ENCODE measurements around the gene TSC1.
A peak's percentile ranks its signal among the peaks of the same experiment; 100 is the strongest.
"Not testable (repeated sequence)": the region's sequence is repeated elsewhere in the genome, so short reads cannot be mapped to it uniquely, and the experiment has no call there.

The TSC1 gene

DNA sequence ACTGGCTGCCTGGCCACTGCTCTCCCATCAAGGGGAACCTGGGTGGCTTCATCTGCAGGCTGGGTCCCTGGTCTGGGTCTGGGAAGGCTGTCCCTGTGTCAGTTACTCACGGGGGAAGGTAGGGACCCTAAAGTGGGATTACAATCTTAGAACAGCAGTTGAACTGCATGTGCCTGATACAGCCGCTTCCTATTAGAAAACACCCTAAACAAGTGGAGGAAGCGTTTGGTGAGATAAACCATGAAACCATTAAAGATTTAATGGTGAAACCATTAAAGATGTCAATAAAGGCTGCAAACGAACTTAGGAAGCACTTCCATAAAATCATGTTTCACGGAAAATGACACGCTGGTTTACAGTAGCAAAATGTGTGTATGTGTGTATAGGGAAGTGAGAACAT lies 31.5 kb upstream of the TSC1 start:
- DNase-seq = no peak

DNA sequence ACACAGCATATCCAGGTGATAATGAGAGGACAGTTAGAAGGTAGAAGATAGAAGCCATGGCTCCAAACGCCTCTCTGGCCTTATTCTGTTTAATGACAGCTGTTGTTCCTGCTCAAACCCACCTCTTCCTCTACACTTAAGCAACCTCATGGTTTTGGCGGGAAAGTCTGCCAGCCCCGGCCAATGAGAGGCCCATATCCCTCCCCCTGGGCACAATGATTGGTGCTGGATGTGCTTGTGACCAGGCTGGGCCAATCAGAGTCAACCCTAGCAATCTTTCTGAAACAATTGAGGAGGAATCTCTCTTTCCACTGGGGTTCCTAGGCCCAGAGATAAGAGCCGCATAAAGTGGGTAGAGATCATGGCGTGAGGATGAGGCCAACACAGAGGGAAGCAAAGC lies 29.3 kb upstream of the TSC1 start:
- DNase-seq = no peak

DNA sequence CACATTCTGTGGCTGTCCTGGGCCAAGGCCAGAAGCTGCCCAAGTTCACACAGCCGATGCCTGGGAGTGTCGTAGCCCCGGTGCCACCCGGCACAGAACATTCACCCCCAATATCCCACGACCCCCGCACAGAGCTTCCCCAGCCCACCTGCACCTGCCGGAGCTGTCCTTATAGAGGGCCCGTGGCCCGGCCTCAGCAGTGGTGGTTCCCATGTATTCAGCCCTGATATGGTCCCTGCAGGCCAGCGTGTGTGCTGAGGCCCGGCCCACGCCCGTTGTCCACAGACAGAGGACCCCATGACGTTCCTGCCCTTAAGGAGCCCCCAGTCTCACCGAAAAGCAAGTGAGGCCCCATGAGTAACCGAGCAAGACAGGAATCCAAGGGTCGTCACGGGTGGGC lies 28.8 kb upstream of the TSC1 start:
- no peak for DNase-seq

DNA sequence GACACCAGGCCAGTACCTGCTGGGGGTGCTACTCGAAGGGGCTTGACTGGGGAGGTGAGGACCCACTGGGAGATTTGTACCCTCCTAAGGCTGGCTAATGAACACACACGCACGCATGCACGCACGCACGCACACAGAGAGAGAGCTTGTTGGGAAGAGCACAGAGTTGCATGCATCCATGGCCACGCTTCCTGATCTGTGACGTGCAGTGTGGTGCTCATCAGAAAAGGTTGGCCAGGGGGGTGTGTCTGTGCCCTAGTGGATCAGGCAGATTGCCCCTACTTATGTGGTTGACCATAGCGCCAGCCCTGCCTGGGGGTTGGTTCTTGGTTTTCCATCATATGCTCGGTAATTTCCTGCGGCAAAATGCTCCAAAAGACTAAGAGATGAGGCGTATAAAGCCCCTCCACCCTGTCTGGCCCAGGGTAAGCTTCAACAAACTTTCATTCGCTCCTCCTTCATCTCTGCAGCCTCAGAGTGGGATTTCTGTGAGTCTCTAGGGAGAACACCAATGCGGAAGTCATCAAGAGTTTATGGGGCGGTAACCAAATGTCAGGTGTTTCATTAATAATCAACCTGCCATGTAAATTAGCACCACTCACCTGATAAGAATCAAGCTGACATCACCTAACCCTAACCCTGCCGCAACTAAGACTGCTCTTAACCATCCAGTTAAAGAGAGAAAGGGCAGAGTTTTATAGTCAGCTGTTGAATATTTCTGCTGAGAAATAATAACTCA lies 26.1 kb upstream of the TSC1 start:
- no peak for DNase-seq

DNA sequence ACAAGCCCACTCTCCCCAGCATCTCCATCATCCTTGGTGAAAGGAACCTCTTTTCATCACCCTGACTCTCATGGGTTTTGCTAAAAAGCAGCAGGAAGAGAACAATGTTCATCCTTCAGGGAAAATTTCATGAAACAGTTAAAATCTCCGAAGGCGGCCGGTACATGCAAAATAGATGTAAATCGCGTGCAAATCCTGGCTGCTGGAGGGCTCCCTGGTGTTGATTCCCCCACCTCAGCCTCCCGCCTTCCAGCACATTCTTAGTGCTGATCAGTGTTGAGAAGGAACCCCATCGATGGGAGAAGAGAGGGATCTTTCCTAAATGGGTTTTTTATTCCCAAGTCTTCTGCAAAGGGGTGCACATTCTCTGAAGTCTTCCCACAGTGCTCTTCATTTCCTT lies 25.4 kb upstream of the TSC1 start:
- no peak for DNase-seq

DNA sequence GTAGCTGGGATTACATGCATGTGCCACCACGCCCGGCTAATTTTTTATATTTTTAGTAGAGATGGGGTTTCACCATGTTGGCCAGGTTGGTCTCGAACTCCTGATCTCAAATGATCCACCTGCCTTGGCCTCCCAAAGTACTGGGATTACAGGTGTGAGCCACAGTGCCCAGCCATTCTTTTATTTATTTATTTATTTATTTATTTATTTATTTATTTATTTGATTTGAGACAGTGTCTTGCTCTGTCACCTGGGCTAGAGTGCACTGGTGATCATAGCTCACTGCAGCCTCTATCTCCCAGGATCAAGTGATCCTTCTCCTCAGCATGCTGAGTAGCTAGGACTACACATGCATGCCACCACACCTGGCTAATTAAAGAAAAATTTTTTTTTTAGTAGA lies 23.5 kb upstream of the TSC1 start:
- not testable (repeated sequence) for DNase-seq

DNA sequence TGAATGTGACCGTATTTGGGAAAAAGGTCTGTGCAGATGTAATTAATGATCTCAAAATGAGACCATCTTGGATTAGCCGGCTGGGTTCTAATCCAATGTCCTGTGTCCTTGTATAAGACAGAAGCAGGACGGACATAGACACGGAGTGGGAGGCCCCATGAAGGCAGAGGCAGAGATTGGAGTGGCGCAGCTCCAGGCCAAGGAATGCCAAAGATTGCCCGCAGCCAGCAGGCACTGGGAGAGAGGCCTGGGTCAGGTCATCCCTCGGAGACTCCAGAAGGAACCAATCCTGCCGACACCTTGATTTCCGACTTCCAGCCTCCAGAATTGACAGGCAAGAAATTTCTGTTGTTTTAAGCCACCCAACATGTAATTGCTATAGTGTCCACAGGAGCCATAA lies 21.1 kb upstream of the TSC1 start:
- DNase-seq = no peak

DNA sequence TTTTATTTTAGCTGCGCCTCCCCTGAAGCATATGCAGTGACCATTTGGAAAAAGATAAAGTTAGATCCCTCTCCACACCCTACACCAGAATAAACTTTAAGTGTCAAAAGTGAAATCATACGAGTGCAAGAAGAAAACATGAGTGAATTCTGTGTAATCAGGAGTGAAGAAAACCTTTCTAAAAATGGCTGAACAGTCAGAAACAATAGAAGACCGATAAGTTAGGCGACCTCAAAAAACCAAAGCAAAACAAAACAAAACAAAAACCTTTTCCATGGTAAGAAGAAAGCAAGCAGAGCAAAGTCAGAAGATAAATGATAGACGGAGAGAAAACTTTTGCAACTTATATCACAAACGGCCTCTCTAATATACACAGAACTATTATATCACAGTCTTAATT lies 16.6 kb upstream of the TSC1 start:
- no peak for DNase-seq

DNA sequence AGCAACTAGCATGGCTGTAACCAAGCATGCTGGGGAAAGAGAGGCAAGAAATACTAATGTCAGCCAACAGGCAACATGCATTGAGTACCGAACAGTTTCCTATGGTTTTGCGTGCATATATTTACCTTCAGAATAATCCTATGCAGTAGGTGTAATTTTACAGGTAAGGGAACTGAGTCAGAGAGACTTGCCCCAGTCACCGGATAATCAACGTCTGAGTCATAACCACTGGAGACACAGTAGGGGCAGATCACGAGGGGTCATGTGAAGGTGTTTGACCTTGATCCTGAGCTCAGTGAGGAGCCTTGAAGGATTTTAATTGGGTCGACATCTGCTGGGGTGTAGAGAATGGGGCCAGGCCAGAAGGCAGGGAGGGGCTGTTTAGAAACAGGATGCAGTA lies 13.4 kb upstream of the TSC1 start:
- DNase-seq = no peak

DNA sequence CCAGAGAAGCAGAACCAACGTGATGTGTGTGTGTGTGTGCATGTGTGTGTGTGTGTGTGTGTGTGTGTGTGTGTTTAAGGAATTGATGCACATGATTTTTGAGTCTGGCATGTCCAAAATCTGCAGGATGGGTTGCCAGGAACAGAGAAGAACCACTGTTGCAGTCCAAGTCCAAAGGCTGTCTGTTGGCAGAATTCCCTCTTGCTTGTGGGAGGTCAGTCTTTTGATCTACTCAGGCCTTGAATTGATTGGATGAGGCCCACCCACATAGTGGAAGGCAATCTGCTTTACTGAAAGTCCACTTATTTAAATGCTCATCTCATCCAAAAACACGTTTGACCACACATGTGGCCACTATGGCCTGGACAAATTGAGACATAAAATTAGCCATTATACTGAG lies 11.4 kb upstream of the TSC1 start:
- DNase-seq = no peak

DNA sequence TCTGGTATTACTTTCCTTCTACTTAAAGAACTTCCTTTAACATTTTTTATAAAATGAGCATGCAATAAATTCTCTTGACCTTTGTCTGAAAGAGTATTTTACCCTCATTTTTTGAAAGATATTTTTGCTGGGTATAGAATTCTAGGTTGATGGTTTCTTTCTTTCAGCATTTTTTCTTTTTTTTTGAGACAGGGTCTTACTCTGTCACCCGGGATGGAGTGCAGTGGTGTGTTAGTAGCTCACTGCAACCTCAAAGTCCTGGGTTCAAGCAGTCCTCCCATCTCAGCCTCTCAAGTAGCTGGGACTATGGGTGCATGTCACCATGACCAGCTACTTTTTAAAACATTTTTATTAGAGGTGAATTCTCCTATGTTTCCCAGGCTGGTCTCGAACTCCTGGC lies 10.7 kb upstream of the TSC1 start:
- DNase-seq = no peak

DNA sequence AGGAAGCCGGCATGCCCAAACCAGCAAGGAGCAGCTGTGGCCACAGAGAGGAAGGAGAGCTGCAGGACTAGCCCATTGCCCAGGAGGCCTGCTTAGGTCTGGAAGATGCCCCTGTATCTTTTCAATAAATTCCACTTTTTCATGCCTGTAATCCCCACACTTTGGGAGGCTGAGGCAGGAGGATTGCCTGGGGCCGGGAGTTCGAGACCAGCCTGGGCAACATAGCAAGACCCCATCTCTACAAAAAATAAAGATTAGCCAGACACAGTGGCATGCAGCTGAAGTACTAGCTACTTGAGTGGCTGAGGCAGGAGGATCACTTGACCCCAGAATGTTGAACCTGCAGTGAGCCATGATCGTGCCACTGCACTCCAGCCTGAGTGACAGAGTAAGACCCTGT lies 5.3 kb upstream of the TSC1 start:
- DNase-seq = no peak

DNA sequence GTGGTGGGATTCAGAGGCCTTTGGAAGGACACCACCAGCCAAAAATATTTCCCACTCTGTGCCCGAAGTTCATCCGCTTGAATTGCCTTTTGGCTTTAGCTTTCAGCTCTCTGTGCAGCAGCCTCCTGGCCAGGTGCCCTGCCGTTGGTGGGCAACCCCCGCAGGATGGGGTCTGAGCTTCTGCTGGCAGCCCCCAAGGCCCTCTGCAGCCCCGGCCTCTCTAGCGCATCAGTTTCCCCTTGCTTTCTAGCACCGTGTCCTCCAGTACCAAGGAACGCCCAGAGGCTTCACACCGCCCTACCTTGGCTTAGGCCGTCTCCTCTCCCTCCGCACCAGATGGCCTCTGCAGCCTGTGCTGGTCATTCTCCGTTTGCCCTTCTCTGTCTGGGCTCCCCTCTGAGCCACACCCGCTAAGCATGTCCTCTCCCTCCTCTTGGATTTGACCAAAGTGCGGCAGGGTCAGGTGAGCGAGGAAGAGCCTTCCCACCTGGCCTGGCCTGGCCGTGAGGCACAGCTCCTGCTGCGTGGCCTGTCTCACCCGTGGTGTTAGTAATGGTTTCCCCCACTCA lies 4.2 kb upstream of the TSC1 start:
- no peak for DNase-seq

DNA sequence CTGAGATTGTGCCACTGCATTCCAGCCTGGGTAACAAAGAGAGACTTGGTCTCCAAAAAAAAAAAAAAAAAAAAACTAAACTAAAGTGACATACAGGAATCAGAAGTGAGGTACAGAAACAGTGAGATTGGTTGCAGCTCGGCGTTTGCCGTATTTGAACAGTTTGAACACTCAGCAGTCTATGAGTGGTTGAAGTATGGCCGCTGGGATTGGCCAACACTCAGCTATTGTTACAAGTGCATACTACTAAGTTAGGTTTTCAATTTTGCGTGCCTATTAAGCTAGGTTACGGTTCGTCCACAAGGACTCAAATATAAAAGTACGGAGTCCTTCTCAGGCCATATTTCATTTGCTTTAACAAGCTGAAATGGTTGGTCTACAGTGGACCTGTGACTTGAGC lies 3.3 kb upstream of the TSC1 start:
- no peak for DNase-seq

DNA sequence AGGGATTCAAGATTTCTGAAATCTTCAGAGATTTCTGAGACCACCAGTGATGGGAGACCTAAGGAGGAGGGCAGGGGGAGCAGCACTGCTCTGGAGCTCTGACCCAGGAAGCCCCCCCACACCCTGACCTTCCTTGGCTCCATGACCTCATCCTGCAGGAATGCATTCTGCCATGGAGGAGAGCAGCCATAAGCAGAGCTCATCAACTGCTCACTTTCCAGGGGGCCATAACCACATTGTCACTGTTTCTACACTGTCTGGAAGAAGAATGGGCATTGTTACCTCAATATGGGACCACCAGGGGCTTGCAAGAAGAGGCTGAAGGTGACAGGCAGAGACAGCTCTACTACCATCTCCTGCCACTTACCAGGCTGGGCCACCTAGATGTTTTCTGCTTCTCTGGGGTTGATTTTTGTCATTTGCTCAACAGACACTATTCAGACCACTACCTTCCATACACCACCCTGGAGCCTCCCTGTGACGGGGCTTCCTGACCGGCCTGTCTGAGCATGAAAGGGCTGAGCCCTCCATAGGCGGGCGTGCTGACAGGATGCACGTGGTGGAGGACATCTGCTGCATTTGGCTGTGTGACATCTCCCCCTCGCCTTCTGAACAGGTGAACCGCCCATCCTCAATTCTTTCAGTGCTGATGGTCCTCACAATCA lies 2.3 kb upstream of the TSC1 start:
- DNase-seq = peak; percentile 84

DNA sequence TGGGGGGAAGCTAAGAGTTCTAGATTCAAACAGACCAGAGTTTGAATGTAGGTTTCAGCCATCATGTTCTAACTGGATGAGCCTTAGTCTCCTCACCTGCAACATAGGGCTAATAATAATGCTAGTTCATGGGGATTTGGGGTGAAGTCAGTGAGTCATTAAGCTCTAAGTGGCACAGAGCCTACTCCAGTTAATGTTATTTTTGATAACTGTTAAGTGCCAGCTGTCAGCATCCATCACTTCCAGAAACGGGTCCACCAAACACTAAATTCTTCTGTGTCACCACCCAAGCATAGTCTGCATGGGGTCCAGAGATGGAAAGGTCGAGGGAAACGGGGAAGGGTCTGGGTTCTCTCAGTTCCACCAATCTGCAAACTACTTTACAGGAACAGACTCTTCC lies 1.8 kb upstream of the TSC1 start:
- DNase-seq = no peak

DNA sequence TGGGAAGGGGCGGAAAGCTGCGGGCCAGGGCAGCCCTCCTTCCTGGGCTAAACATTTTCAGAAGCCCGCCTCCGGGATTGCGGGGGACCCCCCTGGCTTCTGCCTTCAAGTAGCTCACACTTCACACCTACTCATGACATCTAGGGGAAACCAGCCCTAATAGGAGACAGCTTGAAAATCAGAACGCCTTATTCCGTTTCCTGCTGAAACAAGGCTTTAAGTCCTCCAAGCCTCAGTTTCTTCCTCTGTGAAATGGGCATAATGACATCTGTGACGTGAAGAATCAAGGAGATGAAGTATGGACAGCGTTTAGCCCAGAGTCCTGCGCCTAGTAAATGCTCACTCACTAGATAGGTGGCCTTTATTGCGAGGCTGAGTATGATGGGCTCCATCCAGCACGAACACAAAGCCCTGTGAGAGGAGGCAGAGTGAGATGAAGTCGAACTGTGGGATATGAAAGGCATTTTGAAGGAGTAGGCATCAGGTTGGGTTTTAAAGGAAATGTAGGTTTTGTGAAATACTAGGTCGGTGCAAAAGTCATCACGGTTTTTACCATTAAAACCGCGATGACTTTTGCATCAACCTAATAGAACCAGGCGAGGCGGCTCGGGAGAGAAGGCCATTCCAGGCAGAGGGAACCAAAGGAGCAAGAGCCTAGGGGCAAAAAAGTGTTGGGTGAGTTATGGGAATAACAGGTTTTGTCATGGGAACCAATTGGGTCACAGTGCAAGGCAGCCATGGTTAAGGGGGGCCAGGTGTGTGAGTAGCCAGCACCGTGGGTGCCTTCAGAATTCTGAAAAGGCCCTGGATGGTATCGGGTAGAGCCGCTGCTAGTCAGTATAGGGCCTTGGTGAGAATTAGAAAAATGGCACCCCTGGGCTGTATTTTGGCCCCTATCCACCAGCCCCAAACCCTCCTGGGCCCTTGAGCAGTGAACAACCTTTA lies 1.0 kb upstream of the TSC1 start:
- DNase-seq = no peak

DNA sequence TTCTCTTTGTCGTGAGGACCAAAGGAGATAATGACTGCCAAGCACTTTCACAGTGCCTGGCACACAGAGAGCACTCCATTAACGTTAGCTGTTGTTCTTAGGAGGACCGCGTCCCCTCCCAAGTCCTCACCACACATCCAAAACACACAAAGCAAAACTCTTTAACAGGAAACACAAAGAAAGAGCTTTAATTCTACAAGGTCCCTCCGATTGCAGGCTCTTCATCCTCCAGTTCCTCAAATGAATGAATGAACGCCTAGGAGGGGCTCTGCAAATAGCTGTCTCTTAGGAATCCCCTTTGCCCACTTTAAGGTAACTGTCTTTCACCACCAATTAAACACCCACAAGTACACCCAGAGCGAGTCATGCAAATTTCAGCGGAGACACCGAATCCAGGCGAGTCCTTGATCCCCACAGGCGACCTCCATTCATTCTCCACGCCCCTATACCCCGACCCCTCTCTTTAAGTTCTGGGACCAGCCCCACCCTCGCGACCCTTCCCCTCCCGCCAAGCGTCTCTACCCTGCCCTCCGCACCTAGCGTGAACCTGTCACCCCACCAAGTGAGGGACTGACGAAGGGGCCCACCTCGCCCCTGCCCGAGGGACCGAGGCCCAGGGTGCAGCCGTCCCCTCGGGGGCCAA lies 644 bp downstream of the TSC1 start:
- no peak for DNase-seq

DNA sequence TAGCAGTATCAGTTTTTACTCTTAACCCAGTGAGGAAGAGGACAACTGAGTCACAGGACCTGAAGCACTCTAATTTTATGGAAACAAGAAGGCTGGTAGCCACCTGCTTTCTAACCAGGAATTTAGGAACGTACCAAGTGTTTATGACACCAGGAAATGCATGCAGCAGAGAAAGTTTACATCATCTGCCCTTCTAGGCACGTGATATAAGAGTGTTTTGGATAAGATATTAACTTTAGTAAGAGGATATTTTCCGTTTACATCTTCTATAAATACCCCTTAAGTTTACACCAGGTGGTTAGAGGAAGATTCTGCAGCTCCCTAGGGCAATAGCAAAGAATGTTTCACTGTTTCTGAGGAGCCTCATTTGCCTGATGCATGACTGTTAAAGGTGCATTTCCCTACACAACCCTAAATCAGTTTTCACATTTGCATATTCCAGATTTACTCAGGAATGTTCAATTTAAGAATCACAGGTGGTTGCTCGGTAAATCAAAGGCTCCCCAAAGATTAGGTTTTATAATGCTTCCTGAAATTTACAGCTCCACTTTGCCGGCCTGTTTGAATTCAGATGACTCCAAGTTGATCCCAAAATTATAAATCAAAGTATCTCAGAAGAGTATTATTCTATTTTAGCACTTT lies 1.8 kb downstream of the TSC1 start:
- DNase-seq = no peak

DNA sequence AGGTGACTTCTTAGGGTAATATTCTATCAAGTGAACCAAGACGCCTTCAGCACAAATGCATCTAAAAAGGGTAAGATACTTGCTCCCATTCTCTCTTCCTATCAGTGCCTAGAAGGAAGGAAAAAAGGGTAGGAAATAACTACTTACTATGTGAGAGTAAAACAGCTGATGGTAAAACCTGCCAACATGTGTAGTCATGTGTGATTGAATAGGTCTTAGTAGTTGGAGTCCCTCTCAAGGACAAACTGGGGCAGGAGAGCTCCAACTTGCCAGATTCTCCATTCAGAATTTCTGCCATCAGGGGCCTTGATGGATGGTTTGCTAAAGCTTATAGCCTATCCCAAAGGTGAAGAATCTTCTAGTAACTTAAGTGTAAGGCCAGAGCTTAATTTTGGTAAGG lies 5.2 kb downstream of the TSC1 start:
- DNase-seq = no peak

DNA sequence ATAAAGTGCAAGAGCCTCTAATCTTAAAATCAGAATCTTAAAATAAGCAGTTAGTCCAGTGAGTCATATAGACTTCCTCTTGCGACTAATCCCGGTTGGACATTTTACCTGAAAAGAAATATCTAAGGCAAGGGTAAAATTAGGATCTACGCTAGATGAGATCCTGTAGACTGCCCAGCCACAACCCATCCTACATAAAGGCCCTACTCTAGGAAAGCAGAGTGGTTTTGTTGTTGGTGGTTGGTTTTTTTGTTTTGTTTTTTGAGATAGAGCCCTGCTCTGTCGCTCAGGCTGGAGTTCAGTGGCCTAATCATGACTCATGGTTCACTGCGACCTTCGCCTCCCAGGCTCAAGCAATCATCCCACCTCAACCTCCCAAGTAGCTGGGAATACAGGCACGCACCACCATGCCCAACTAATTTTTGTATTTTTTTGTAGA lies 6.9 kb downstream of the TSC1 start:
- no peak for DNase-seq

DNA sequence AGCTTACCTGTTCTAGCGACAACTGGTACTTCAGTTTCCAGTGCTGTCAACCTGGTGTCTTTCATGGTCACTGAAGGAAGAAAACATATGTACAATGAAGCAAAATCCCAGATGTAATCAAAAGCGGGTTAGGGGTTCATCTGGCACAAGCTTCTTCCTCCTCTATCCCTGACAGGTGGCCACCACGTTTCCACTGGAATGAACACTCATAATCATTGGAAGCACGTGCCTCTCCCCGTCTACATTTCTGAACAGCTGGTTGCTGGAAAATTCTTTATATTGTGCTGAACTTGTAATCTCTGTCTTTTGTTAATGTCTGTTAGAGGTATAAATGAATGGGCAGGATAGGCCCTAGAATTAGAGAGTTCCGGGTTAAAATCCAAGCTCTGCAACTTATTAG lies 9.4 kb downstream of the TSC1 start:
- DNase-seq = peak; percentile 37

Measured in eye (tissue), 1 donor.